OCI-LY1 (cell line): ENCODE measurements around the gene PPP5C.

Experiments
- H2AFZ ChIP-seq: fragments of 200-600 bp; sonication (generic), shearing (Covaris generic); 2 replicates; pipeline ENCODE4 v1.6.0; 2014; ENCODE audit warnings: antibody characterized with exemption, mild to moderate bottlenecking, low read length
- H3F3A ChIP-seq: fragments of 200-600 bp; sonication (generic), shearing (Covaris generic); 2 replicates; pipeline ENCODE4 v1.6.0; 2014; ENCODE audit warnings: mild to moderate bottlenecking, antibody characterized with exemption, low read length, moderate library complexity; ENCODE audit not compliant: insufficient read depth
- H3K27ac ChIP-seq: fragments of 200-600 bp; sonication (generic); 2 replicates; pipeline ENCODE4 v1.5.1; 2014; ENCODE audit warnings: low read length, mixed run types, mild to moderate bottlenecking, low read depth; ENCODE audit not compliant: poor library complexity, severe bottlenecking
- H3K27me3 ChIP-seq: fragments of 200-600 bp; sonication (generic); 2 replicates; pipeline ENCODE4 v1.6.0; 2014; ENCODE audit warnings: antibody characterized with exemption, mild to moderate bottlenecking, low read length, moderate library complexity; ENCODE audit not compliant: insufficient read depth
- H3K36me3 ChIP-seq: fragments of 200-600 bp; sonication (generic); 2 replicates; pipeline ENCODE4 v1.6.1; 2014; ENCODE audit warnings: mild to moderate bottlenecking, antibody characterized with exemption, low read length, moderate library complexity, mixed read lengths; ENCODE audit not compliant: insufficient read depth
- H3K4me1 ChIP-seq: fragments of 200-600 bp; sonication (generic); 2 replicates; pipeline ENCODE4 v1.5.1; 2014; ENCODE audit warnings: mild to moderate bottlenecking, low read length, moderate library complexity; ENCODE audit not compliant: insufficient read depth, severe bottlenecking
- H3K4me2 ChIP-seq: fragments of 200-600 bp; sonication (generic), shearing (Covaris generic); 2 replicates; pipeline ENCODE4 v1.6.1; 2014; ENCODE audit warnings: low read length
- H3K4me3 ChIP-seq: fragments of 200-600 bp; sonication (generic); 2 replicates; pipeline ENCODE4 v1.5.1; 2014; ENCODE audit warnings: low read length, low read depth, mild to moderate bottlenecking, mixed read lengths; ENCODE audit not compliant: poor library complexity, severe bottlenecking
- H3K79me2 ChIP-seq: fragments of 200-600 bp; shearing (Covaris generic); 2 replicates; pipeline ENCODE4 v1.6.1; 2016; ENCODE audit warnings: mixed run types, low read length, mixed read lengths; ENCODE audit not compliant: insufficient read depth
- H3K9ac ChIP-seq: fragments of 200-600 bp; sonication (generic), shearing (Covaris generic); 2 replicates; pipeline ENCODE4 v1.6.1; 2014; ENCODE audit warnings: mild to moderate bottlenecking, low read length, mixed read lengths
- H3K9me2 ChIP-seq: fragments of 200-600 bp; sonication (generic), shearing (Covaris generic); 2 replicates; pipeline ENCODE4 v1.6.1; 2014; ENCODE audit warnings: low read depth, mild to moderate bottlenecking, low read length, mixed read lengths
- H3K9me3 ChIP-seq: fragments of 200-600 bp; shearing (Covaris generic); 2 replicates; pipeline ENCODE4 v1.6.1; 2014; ENCODE audit warnings: low read length, mixed read lengths
- H4K20me1 ChIP-seq: fragments of 200-600 bp; sonication (generic), shearing (Covaris generic); 2 replicates; pipeline ENCODE4 v1.6.0; 2016; ENCODE audit warnings: mild to moderate bottlenecking, low read length; ENCODE audit not compliant: insufficient read depth
- EZH2 ChIP-seq: fragments of 200-600 bp; sonication (generic), shearing (Covaris generic); IDR thresholded peaks from 2 replicates; pipeline ENCODE4 v1.8.0; 2017; ENCODE audit warnings: borderline replicate concordance, mixed run types, mild to moderate bottlenecking, antibody characterized with exemption, low read length, moderate library complexity, mixed read lengths
- TF ChIP-seq, protein P1 (sequence below): fragments of 200-600 bp; sonication (generic), shearing (Covaris generic); IDR thresholded peaks from 2 replicates; pipeline ENCODE4 v1.5.1; 2017; ENCODE audit warnings: mild to moderate bottlenecking, antibody characterized with exemption, low read length, moderate library complexity, mixed read lengths

Gene PPP5C

DNA sequence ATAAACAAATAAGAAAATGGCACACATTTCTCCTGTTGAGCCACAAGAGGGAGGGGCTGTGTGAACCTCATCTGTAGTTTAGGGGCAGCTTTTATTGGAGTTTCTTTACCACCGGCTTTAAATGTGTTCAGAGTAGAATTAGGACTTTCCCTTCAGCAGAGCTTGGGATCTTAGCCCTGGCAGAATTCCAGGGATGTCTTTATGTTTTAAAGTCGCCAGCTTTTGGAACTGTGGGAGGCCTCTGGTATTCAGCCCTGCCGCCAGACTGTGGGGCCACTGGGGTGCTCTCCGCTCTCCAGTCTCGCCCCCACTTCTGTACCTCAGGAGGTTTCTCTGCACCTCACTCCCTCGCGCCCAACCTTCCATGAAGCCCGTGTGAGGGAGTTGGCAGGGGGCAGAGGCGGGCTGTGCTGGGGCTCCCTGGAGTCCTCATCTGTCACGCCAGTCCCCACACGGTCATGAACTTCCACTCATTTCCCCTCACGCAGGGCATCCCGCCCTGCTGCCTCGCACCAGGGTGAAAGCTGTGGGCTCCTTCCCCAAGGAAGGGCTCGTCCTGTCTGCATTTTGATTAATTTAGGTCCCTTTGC is 35.0 kb downstream of the PPP5C start:
- Histone ChIP-seq H3K79me2 (no peaks in the 10 kb centered on the region; the same call in 1 of the 2 replicates), H3K36me3 (peaks cover 92% of the 10 kb centered on the region), H3F3A (no peaks in the 10 kb centered on the region), H3K27me3 (no peaks in the 10 kb centered on the region), H3K9ac (no peak overlapping the region), H4K20me1 (no peaks in the 10 kb centered on the region), H3K27ac (no peak overlapping the region), H2AFZ (no peak overlapping the region), H3K9me3 (no peaks in the 10 kb centered on the region), H3K4me3 (no peak overlapping the region), H3K4me1 (no peaks in the 10 kb centered on the region), H3K4me2 (no peak overlapping the region), H3K9me2 (no peaks in the 10 kb centered on the region)
- TF ChIP-seq, protein P1, sequence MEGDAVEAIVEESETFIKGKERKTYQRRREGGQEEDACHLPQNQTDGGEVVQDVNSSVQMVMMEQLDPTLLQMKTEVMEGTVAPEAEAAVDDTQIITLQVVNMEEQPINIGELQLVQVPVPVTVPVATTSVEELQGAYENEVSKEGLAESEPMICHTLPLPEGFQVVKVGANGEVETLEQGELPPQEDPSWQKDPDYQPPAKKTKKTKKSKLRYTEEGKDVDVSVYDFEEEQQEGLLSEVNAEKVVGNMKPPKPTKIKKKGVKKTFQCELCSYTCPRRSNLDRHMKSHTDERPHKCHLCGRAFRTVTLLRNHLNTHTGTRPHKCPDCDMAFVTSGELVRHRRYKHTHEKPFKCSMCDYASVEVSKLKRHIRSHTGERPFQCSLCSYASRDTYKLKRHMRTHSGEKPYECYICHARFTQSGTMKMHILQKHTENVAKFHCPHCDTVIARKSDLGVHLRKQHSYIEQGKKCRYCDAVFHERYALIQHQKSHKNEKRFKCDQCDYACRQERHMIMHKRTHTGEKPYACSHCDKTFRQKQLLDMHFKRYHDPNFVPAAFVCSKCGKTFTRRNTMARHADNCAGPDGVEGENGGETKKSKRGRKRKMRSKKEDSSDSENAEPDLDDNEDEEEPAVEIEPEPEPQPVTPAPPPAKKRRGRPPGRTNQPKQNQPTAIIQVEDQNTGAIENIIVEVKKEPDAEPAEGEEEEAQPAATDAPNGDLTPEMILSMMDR = no peak
- TF ChIP-seq EZH2 = no peak

DNA sequence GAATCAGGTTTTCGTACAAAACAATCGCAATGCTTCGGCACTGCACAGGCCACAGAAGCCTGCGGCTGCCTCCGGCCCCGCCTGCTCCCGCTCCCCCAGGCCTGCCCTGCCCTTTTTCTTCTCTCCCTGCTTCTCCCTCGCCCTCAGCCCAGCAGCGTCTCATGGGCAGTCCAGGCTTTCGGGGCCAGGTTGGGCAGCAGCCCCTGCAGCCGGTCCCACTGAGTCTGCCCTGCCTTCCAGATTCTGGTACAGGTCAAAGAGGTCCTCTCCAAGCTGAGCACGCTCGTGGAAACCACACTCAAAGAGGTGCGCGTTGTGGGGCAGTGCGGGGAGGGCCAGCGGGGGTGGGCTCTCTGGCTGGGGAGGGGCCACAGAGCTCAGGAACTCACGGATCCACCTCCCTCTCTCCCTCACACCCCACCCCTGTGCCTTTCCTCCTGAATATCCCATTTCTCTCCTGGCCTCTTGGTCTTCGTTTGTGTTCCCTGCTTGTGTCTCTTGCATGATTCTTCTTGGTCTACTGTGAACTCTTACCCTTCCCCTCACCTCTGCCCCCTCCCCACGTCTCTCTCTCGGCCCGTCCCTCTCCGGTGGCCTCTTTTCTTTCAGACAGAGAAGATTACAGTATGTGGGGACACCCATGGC is 36.4 kb downstream of the PPP5C start:
- Histone ChIP-seq H3K9me3 (no peaks in the 10 kb centered on the region), H2AFZ (no peak overlapping the region), H3K9me2 (no peaks in the 10 kb centered on the region), H3K27me3 (no peaks in the 10 kb centered on the region), H3F3A (no peaks in the 10 kb centered on the region), H3K27ac (no peak overlapping the region), H3K4me1 (no peaks in the 10 kb centered on the region), H3K4me3 (no peak overlapping the region), H4K20me1 (no peaks in the 10 kb centered on the region), H3K36me3 (peaks cover 92% of the 10 kb centered on the region), H3K4me2 (no peak overlapping the region), H3K79me2 (no peaks in the 10 kb centered on the region), H3K9ac (no peak overlapping the region)
- TF ChIP-seq, protein P1 = no peak
- TF ChIP-seq EZH2 = no peak

DNA sequence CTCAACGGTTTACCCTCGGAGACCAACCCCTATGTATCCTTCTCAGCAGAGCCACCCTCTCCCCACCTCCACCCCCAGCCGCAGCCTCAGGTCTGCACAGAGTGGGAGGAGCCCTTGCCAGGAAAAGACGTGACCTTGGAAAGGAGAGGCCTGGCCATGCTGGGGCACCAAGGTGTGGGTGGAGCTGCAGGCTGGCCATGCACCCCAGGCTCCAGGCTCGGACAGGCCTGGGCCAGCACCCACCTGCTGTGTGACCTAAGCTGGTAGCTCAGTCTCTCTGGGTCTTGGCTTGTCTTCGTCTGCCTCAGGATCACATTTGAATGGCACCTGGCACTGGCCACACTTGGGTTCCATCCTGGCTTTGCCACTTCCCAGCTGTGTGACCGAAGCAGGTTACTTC is 37.0 kb downstream of the PPP5C start:
- H4K20me1 ChIP-seq = no peaks in the 10 kb centered on the region
- H3K9me3 ChIP-seq = no peaks in the 10 kb centered on the region
- no peaks in the 10 kb centered on the region for H3F3A ChIP-seq
- H3K79me2 ChIP-seq = no peaks in the 10 kb centered on the region
- H3K27me3 ChIP-seq = no peaks in the 10 kb centered on the region
- H3K4me2 ChIP-seq = no peak overlapping the region
- no peak overlapping the region for H3K27ac ChIP-seq
- TF ChIP-seq, protein P1 = no peak
- TF ChIP-seq EZH2 = no peak
- no peaks in the 10 kb centered on the region for H3K4me1 ChIP-seq
- no peak overlapping the region for H3K4me3 ChIP-seq
- no peaks in the 10 kb centered on the region for H3K9me2 ChIP-seq
- peaks cover 92% of the 10 kb centered on the region for H3K36me3 ChIP-seq
- H3K9ac ChIP-seq = no peak overlapping the region
- no peak overlapping the region for H2AFZ ChIP-seq
